Measurements from ENCODE around the gene ELK4.

The ELK4 gene

DNA sequence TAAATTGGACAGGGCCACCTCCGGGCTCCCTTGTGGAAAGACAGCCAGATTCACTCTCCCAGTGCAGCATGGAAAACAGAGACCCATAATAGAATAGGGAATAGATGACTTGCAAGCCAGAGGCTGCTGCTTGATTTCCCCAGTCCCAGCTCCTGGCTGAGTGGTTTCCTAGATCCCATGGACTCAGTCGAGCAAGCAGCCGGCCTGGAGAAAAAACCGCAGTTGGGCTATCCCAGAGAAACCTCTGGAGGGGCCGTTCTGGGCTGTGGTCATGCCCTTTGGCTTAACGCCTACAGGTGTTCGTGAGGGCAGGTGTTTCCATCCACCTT is 61.7 kb downstream of the ELK4 start:
- TF ChIP-seq POLR2AphosphoS5 (IDR thresholded peaks at IDR 0.05; ENCODE audit: low read depth, low read length) (no peak), FOXP2 (optimal IDR thresholded peaks at IDR 0.05; ENCODE audit: borderline replicate concordance, extremely low read depth, extremely low read length, insufficient read depth) (no peak), TAF1 (IDR thresholded peaks at IDR 0.05; ENCODE audit: borderline replicate concordance, insufficient read depth, low read length) (no peak), SIN3A (IDR thresholded peaks at IDR 0.05; ENCODE audit: borderline replicate concordance, insufficient read depth, low read length) (no peak)
- TF ChIP-seq, protein P1, sequence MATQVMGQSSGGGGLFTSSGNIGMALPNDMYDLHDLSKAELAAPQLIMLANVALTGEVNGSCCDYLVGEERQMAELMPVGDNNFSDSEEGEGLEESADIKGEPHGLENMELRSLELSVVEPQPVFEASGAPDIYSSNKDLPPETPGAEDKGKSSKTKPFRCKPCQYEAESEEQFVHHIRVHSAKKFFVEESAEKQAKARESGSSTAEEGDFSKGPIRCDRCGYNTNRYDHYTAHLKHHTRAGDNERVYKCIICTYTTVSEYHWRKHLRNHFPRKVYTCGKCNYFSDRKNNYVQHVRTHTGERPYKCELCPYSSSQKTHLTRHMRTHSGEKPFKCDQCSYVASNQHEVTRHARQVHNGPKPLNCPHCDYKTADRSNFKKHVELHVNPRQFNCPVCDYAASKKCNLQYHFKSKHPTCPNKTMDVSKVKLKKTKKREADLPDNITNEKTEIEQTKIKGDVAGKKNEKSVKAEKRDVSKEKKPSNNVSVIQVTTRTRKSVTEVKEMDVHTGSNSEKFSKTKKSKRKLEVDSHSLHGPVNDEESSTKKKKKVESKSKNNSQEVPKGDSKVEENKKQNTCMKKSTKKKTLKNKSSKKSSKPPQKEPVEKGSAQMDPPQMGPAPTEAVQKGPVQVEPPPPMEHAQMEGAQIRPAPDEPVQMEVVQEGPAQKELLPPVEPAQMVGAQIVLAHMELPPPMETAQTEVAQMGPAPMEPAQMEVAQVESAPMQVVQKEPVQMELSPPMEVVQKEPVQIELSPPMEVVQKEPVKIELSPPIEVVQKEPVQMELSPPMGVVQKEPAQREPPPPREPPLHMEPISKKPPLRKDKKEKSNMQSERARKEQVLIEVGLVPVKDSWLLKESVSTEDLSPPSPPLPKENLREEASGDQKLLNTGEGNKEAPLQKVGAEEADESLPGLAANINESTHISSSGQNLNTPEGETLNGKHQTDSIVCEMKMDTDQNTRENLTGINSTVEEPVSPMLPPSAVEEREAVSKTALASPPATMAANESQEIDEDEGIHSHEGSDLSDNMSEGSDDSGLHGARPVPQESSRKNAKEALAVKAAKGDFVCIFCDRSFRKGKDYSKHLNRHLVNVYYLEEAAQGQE (IDR thresholded peaks at IDR 0.05; ENCODE audit: insufficient read depth in 1 of 2, low read depth in 2 of 2, low read length in 2 of 2) = no peak

DNA sequence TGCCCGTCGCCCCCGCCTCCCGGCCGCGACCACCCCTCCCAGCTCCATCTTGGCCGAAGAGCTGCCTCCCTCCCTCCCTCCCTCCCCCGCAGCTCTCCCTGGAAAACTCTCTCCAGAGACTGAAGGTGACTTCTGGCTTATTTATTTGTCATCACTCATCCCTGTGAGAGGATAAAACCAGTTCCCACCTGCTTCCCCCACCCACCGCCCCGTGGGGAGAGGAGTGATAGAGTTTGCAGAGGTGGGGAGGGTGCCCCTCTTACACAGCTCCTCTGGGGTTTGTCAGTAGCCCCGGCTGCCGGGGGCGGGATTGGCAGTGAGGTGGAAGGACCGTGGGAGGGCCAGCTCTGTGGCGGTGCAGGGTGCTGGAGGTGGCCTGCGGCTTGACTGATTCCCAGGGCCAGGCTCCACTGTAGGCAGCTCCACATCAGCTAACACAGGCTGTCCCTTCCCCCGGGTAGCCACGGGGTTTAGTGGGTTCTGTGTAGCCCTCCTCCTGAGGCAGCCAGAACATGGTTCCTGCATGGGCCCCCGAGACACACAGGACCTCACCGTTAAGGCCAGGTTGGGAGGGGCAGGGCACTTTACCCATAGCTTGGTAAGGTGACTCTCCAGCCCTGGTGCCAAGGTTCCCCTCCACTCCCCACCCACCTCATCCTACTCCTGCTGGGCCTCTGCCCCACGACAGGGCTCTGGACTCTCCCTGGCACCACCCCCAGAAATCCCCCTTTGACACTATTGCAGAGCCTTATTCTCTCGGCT is 62.2 kb downstream of the ELK4 start:
- TF ChIP-seq, protein P1 (IDR thresholded peaks at IDR 0.05; ENCODE audit: insufficient read depth in 1 of 2, low read depth in 2 of 2, low read length in 2 of 2) = no peak
- TF ChIP-seq SIN3A (IDR thresholded peaks at IDR 0.05; ENCODE audit: borderline replicate concordance, insufficient read depth, low read length) (no peak), FOXP2 (optimal IDR thresholded peaks at IDR 0.05; ENCODE audit: borderline replicate concordance, extremely low read depth, extremely low read length, insufficient read depth) (no peak), POLR2AphosphoS5 (IDR thresholded peaks at IDR 0.05; ENCODE audit: low read depth, low read length) (no peak)

DNA sequence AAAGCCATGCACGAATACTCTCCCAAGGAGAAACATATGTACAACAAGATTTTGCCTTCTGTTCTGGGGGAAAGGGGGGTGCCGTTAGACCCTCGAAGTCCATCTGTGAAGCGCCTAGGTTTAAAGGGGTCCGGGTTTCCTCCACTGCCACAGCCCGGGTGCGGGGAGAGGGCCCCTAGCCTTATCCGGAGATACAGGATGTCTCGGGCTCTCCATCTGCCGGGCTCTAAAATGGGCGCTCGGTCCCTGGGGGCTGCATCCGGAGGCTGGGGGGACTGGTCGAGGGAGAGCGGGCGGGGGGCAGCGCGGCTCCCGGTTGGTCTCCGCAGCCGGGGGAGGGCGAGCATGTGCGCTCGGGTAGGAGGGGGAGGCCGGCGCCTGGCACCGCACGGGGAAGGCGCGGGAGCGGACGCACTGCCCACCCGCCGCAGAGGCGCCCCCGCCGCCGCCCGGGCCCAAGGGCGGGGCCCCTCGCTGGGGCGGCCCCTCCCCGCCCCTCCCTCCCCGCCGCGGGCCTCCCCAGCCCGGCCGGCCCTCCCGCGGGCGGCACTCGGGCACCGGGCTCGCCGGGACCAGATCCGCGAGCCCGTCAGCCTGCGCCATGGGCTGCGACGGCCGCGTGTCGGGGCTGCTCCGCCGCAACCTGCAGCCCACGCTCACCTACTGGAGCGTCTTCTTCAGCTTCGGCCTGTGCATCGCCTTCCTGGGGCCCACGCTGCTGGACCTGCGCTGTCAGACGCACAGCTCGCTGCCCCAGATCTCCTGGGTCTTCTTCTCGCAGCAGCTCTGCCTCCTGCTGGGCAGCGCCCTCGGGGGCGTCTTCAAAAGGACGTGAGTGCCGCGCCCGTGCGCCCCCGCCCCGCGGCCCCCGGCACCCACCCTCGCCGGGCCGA is 63.1 kb downstream of the ELK4 start:
- TF ChIP-seq TAF1 (IDR thresholded peaks at IDR 0.05; ENCODE audit: borderline replicate concordance, insufficient read depth, low read length) (no peak), FOXP2 (optimal IDR thresholded peaks at IDR 0.05; ENCODE audit: borderline replicate concordance, extremely low read depth, extremely low read length, insufficient read depth) (no peak), POLR2AphosphoS5 (IDR thresholded peaks at IDR 0.05; ENCODE audit: low read depth, low read length) (no peak), SIN3A (IDR thresholded peaks at IDR 0.05; ENCODE audit: borderline replicate concordance, insufficient read depth, low read length) (no peak)
- TF ChIP-seq, protein P1 (IDR thresholded peaks at IDR 0.05; ENCODE audit: insufficient read depth in 1 of 2, low read depth in 2 of 2, low read length in 2 of 2) = no peak

DNA sequence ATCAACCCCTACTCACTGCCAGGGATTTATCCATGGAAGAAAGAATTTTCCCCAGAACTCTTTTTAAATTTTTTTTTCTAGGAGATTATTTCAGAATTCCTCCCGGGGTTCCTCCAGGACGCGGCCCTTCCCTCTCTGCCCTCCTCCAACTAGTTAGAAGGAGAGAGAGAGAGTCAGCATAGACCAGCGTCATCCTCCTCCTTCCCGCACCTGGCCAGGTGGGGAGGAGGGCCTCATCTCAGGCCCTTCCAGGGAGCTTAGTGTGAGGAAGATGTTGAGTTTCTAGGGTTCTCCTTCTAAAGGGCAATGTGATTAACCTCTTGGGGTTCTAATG is 63.7 kb downstream of the ELK4 start:
- no peak for TF ChIP-seq SIN3A (IDR thresholded peaks at IDR 0.05; ENCODE audit: borderline replicate concordance, insufficient read depth, low read length)
- TF ChIP-seq TAF1 (IDR thresholded peaks at IDR 0.05; ENCODE audit: borderline replicate concordance, insufficient read depth, low read length) = no peak
- TF ChIP-seq POLR2AphosphoS5 (IDR thresholded peaks at IDR 0.05; ENCODE audit: low read depth, low read length) = no peak
- TF ChIP-seq, protein P1 (IDR thresholded peaks at IDR 0.05; ENCODE audit: insufficient read depth in 1 of 2, low read depth in 2 of 2, low read length in 2 of 2) = no peak
